Measurements from ENCODE around the gene RHOJ.
"Not testable (repeated sequence)": the region's sequence is repeated elsewhere in the genome, so short reads cannot be mapped to it uniquely, and the experiment has no call there.

The RHOJ gene

GRCh38 chr14:63204407-63205043, at the start of gene RHOJ:
RHOJ (plus strand) TSS chr14:63204443; CDS start chr14:63204870, 427 bp downstream.
- DNase-seq: no peak

- DNase-seq: no peak
Measured at GRCh38 chr14:63155511-63156185, 48.6 kb upstream of the RHOJ start.

GRCh38 chr14:63157195-63157594, 47.0 kb upstream of the RHOJ start:
- DNase-seq: no peak

GRCh38 chr14:63163306-63163705, 40.9 kb upstream of the RHOJ start:
- no peak for DNase-seq

GRCh38 chr14:63164108-63164683, 40.0 kb upstream of the RHOJ start:
- DNase-seq: no peak

GRCh38 chr14:63165267-63165666, 39.0 kb upstream of the RHOJ start:
- not testable (repeated sequence) for DNase-seq

GRCh38 chr14:63167044-63167443, 37.2 kb upstream of the RHOJ start:
- DNase-seq: no peak

GRCh38 chr14:63174760-63175191, 29.5 kb upstream of the RHOJ start:
- DNase-seq: no peak

GRCh38 chr14:63175531-63175930, 28.7 kb upstream of the RHOJ start:
- DNase-seq: no peak

GRCh38 chr14:63178912-63179311, 25.3 kb upstream of the RHOJ start:
- no peak for DNase-seq

GRCh38 chr14:63179383-63179782, 24.9 kb upstream of the RHOJ start:
- no peak for DNase-seq

GRCh38 chr14:63180011-63180410, 24.2 kb upstream of the RHOJ start:
- no peak for DNase-seq

GRCh38 chr14:63182968-63183367, 21.3 kb upstream of the RHOJ start:
- DNase-seq: no peak

GRCh38 chr14:63186453-63186852, 17.8 kb upstream of the RHOJ start:
- no peak for DNase-seq

- DNase-seq: no peak
Measured at GRCh38 chr14:63191211-63191610, 13.0 kb upstream of the RHOJ start.

GRCh38 chr14:63192085-63192484, 12.2 kb upstream of the RHOJ start:
- DNase-seq: no peak

- no peak for DNase-seq
Measured at GRCh38 chr14:63193236-63193635, 11.0 kb upstream of the RHOJ start.

GRCh38 chr14:63200035-63200740, 4.1 kb upstream of the RHOJ start:
- DNase-seq: no peak

GRCh38 chr14:63200767-63201166, 3.5 kb upstream of the RHOJ start:
- no peak for DNase-seq

- DNase-seq: no peak
Measured at GRCh38 chr14:63203015-63203414, 1.2 kb upstream of the RHOJ start.

GRCh38 chr14:63203618-63204406, 431 bp upstream of the RHOJ start:
- DNase-seq: no peak

GRCh38 chr14:63205044-63205575, 867 bp downstream of the RHOJ start:
- no peak for DNase-seq

GRCh38 chr14:63205866-63206265, 1.6 kb downstream of the RHOJ start:
- DNase-seq: no peak

All from CD4-positive, alpha-beta T cell treated with Interleukin-12 subunit alpha and Interleukin-12 subunit beta, for 1 hour (primary cell).